ENCODE measurements around the gene TLX2. TPM values are rescaled to one million over a fixed set of nuclear protein-coding genes. Genes with fewer than 3 reads are reported as not detected.

Gene TLX2
- total and polyA plus RNA-seq, 2 of the 13 experiments (the other 11 are each of a cell fraction or from before 2014, with no cell fraction given) = 0.05 to 0.20 TPM

GRCh38 chr2:74499267-74499939, 14.8 kb upstream of the TLX2 start, which contains the start of gene LBX2 (continued):
- TF ChIP-seq PAXIP1 (CRISPR knock-in tag; conservative IDR thresholded peaks at IDR 0.05) = 0 out of 2 replicates have a peak, but pooled peaks have one; percentile 20
- TF ChIP-seq, protein P1, sequence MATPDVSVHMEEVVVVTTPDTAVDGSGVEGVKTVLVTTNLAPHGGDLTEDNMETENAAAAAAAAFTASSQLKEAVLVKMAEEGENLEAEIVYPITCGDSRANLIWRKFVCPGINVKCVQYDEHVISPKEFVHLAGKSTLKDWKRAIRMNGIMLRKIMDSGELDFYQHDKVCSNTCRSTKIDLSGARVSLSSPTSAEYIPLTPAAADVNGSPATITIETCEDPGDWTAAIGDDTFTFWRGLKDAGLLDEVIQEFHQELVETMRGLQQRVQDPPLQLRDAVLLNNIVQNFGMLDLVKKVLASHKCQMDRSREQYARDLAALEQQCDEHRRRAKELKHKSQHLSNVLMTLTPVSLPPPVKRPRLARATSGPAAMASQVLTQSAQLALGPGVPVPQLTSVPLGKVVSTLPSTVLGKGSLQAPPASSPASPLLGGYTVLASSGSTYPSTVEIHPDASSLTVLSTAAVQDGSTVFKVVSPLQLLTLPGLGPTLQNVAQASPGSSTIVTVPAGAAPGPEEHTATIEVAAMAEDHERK (CRISPR knock-in tag; IDR thresholded peaks at IDR 0.05; ENCODE audit: low read depth) = no peak
- TF ChIP-seq ISX (CRISPR knock-in tag; conservative IDR thresholded peaks at IDR 0.05) = no peak
- no peak for TF ChIP-seq MBD4 (IDR thresholded peaks at IDR 0.05; ENCODE audit: borderline replicate concordance, low read length)
- TF ChIP-seq POGZ (CRISPR knock-in tag; IDR thresholded peaks at IDR 0.05) = no peak
- TF ChIP-seq NFATC3 (CRISPR knock-in tag; IDR thresholded peaks at IDR 0.05) = no peak
- TF ChIP-seq ZNF713 (CRISPR knock-in tag; IDR thresholded peaks at IDR 0.05) = no peak
- TF ChIP-seq, protein P2, sequence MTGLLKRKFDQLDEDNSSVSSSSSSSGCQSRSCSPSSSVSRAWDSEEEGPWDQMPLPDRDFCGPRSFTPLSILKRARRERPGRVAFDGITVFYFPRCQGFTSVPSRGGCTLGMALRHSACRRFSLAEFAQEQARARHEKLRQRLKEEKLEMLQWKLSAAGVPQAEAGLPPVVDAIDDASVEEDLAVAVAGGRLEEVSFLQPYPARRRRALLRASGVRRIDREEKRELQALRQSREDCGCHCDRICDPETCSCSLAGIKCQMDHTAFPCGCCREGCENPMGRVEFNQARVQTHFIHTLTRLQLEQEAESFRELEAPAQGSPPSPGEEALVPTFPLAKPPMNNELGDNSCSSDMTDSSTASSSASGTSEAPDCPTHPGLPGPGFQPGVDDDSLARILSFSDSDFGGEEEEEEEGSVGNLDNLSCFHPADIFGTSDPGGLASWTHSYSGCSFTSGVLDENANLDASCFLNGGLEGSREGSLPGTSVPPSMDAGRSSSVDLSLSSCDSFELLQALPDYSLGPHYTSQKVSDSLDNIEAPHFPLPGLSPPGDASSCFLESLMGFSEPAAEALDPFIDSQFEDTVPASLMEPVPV (CRISPR knock-in tag; IDR thresholded peaks at IDR 0.05) = 0 out of 2 replicates have a peak, but pooled peaks have one; percentile 53
- TF ChIP-seq ZNF605 (CRISPR knock-in tag; IDR thresholded peaks at IDR 0.05) = no peak
- no peak for TF ChIP-seq CHD2 (IDR thresholded peaks at IDR 0.05; ENCODE audit: low read depth, low read length)
- no peak for TF ChIP-seq HNF1A (IDR thresholded peaks at IDR 0.05; ENCODE audit: low read depth)
- TF ChIP-seq HNF1A (CRISPR knock-in tag; IDR thresholded peaks at IDR 0.05; ENCODE audit: borderline replicate concordance) = no peak
- TF ChIP-seq NFKBIZ (CRISPR knock-in tag; IDR thresholded peaks at IDR 0.05) = no peak
- no peak; the same call in 1 of the 2 replicates for TF ChIP-seq THAP7 (CRISPR knock-in tag; IDR thresholded peaks at IDR 0.05)
- TF ChIP-seq, protein P3, sequence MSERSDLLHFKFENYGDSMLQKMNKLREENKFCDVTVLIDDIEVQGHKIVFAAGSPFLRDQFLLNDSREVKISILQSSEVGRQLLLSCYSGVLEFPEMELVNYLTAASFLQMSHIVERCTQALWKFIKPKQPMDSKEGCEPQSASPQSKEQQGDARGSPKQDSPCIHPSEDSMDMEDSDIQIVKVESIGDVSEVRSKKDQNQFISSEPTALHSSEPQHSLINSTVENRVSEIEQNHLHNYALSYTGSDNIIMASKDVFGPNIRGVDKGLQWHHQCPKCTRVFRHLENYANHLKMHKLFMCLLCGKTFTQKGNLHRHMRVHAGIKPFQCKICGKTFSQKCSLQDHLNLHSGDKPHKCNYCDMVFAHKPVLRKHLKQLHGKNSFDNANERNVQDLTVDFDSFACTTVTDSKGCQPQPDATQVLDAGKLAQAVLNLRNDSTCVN (CRISPR knock-in tag; IDR thresholded peaks at IDR 0.05; ENCODE audit: borderline replicate concordance) = no peak
- peak; percentile 43; the same call in 1 of the 2 replicates for TF ChIP-seq GFI1 (CRISPR knock-in tag; IDR thresholded peaks at IDR 0.05; ENCODE audit: borderline replicate concordance)

Data from HepG2 (cell line).